ENCODE results near the gene MISP. TPM values are rescaled to one million over a fixed set of nuclear protein-coding genes. Genes with fewer than 3 reads are reported as not detected.

Gene MISP
- total and polyA plus RNA-seq, 2 experiments from 2014 or later = 0.27 to 0.28 TPM

MicroRNAs within 50 kb of the gene (microRNA counts, 767-probe panel; counts per million panel counts)
- not detected for microRNA hsa-miR-3187-3p

Small RNA genes within 50 kb of the gene (microRNA-seq; reads per million reads assigned to microRNA genes)
- gene MIR3187 (8.6 reads per million, percentile 31 among the genes with 10 or more reads in this experiment), gene MIR4745 (7.1 reads per million, percentile 26 among the genes with 10 or more reads in this experiment)

Small RNA genes within 50 kb of the gene (small RNA-seq; reads per million reads assigned to genes)
- not detected for gene MIR3187 (ENCODE audit: low replicate concordance)

Other genes with a start within 250 kb of the MISP start
- 29.0 and 38.4 TPM in 2 replicates for gene TPGS1, start 243.6 kb upstream of the MISP start, total RNA-seq (2014; rRNA removed; shearing (Covaris generic))
- gene TPGS1, start 243.6 kb upstream of the MISP start, polyA plus RNA-seq (2016; fragmentation: Nextera tagmentation; extraction: Ambion mirVana) = 11.9 and 14.9 TPM in 2 replicates
- gene CDC34, start 219.4 kb upstream of the MISP start, total RNA-seq (2014; rRNA removed; shearing (Covaris generic)) = 146 and 148 TPM in 2 replicates
- 114 and 118 TPM in 2 replicates for gene CDC34, start 219.4 kb upstream of the MISP start, polyA plus RNA-seq (2016; fragmentation: Nextera tagmentation; extraction: Ambion mirVana)
- not detected in 2 replicates for gene GZMM, start 207.1 kb upstream of the MISP start, total RNA-seq (2014; rRNA removed; shearing (Covaris generic))
- 0.29 TPM in 1 of 2 replicates, not detected in the other for gene GZMM, start 207.1 kb upstream of the MISP start, polyA plus RNA-seq (2016; fragmentation: Nextera tagmentation; extraction: Ambion mirVana)
- gene BSG, start 178.5 kb upstream of the MISP start, total RNA-seq (2014; rRNA removed; shearing (Covaris generic)) = 891 and 973 TPM in 2 replicates
- gene BSG, start 178.5 kb upstream of the MISP start, polyA plus RNA-seq (2016; fragmentation: Nextera tagmentation; extraction: Ambion mirVana) = 957 and 960 TPM in 2 replicates
- 2.9 and 3.7 TPM in 2 replicates for gene HCN2, start 161.2 kb upstream of the MISP start, total RNA-seq (2014; rRNA removed; shearing (Covaris generic))
- gene HCN2, start 161.2 kb upstream of the MISP start, polyA plus RNA-seq (2016; fragmentation: Nextera tagmentation; extraction: Ambion mirVana) = 0.06 and 0.14 TPM in 2 replicates
- 120 and 148 TPM in 2 replicates for gene POLRMT, start 117.6 kb upstream of the MISP start, total RNA-seq (2014; rRNA removed; shearing (Covaris generic))
- 98.0 and 125 TPM in 2 replicates for gene POLRMT, start 117.6 kb upstream of the MISP start, polyA plus RNA-seq (2016; fragmentation: Nextera tagmentation; extraction: Ambion mirVana)
- 0.31 and 2.8 TPM in 2 replicates for gene FGF22, start 111.2 kb upstream of the MISP start, total RNA-seq (2014; rRNA removed; shearing (Covaris generic))
- 1.0 and 1.1 TPM in 2 replicates for gene FGF22, start 111.2 kb upstream of the MISP start, polyA plus RNA-seq (2016; fragmentation: Nextera tagmentation; extraction: Ambion mirVana)
- 80.5 and 112 TPM in 2 replicates for gene RNF126, start 87.9 kb upstream of the MISP start, total RNA-seq (2014; rRNA removed; shearing (Covaris generic))
- 91.7 and 95.7 TPM in 2 replicates for gene RNF126, start 87.9 kb upstream of the MISP start, polyA plus RNA-seq (2016; fragmentation: Nextera tagmentation; extraction: Ambion mirVana)
- gene FSTL3, start 74.7 kb upstream of the MISP start, total RNA-seq (2014; rRNA removed; shearing (Covaris generic)) = 10.1 and 12.5 TPM in 2 replicates
- 2.9 and 3.1 TPM in 2 replicates for gene FSTL3, start 74.7 kb upstream of the MISP start, polyA plus RNA-seq (2016; fragmentation: Nextera tagmentation; extraction: Ambion mirVana)
- gene PRSS57, start 55.7 kb upstream of the MISP start, total RNA-seq (2014; rRNA removed; shearing (Covaris generic)) = not detected in 2 replicates
- gene PRSS57, start 55.7 kb upstream of the MISP start, polyA plus RNA-seq (2016; fragmentation: Nextera tagmentation; extraction: Ambion mirVana) = 0.21 and 0.34 TPM in 2 replicates
- gene PALM, start 42.2 kb upstream of the MISP start, total RNA-seq (2014; rRNA removed; shearing (Covaris generic)) = 21.7 and 26.1 TPM in 2 replicates
- 3.8 and 4.8 TPM in 2 replicates for gene PALM, start 42.2 kb upstream of the MISP start, polyA plus RNA-seq (2016; fragmentation: Nextera tagmentation; extraction: Ambion mirVana)
- 539 and 552 TPM in 2 replicates for gene PTBP1, start 46.3 kb downstream of the MISP start, total RNA-seq (2014; rRNA removed; shearing (Covaris generic))
- 632 and 705 TPM in 2 replicates for gene PTBP1, start 46.3 kb downstream of the MISP start, polyA plus RNA-seq (2016; fragmentation: Nextera tagmentation; extraction: Ambion mirVana)
- gene PLPPR3, start 70.8 kb downstream of the MISP start, total RNA-seq (2014; rRNA removed; shearing (Covaris generic)) = 74.7 and 81.1 TPM in 2 replicates
- gene PLPPR3, start 70.8 kb downstream of the MISP start, polyA plus RNA-seq (2016; fragmentation: Nextera tagmentation; extraction: Ambion mirVana) = 13.6 and 14.8 TPM in 2 replicates
- gene AZU1, start 76.7 kb downstream of the MISP start, total RNA-seq (2014; rRNA removed; shearing (Covaris generic)) = 0.50 and 1.4 TPM in 2 replicates
- 0.30 and 0.78 TPM in 2 replicates for gene AZU1, start 76.7 kb downstream of the MISP start, polyA plus RNA-seq (2016; fragmentation: Nextera tagmentation; extraction: Ambion mirVana)
- 0.21 and 2.4 TPM in 2 replicates for gene PRTN3, start 89.9 kb downstream of the MISP start, total RNA-seq (2014; rRNA removed; shearing (Covaris generic))
- gene PRTN3, start 89.9 kb downstream of the MISP start, polyA plus RNA-seq (2016; fragmentation: Nextera tagmentation; extraction: Ambion mirVana) = 0.68 and 0.87 TPM in 2 replicates
- not detected in 2 replicates for gene ELANE, start 101.2 kb downstream of the MISP start, total RNA-seq (2014; rRNA removed; shearing (Covaris generic))
- not detected in 2 replicates for gene ELANE, start 101.2 kb downstream of the MISP start, polyA plus RNA-seq (2016; fragmentation: Nextera tagmentation; extraction: Ambion mirVana)
- 0.90 and 3.5 TPM in 2 replicates for gene CFD, start 108.6 kb downstream of the MISP start, total RNA-seq (2014; rRNA removed; shearing (Covaris generic))
- gene CFD, start 108.6 kb downstream of the MISP start, polyA plus RNA-seq (2016; fragmentation: Nextera tagmentation; extraction: Ambion mirVana) = 3.4 and 4.7 TPM in 2 replicates
- gene MED16, start 142.1 kb downstream of the MISP start, total RNA-seq (2014; rRNA removed; shearing (Covaris generic)) = 62.3 and 73.6 TPM in 2 replicates
- gene MED16, start 142.1 kb downstream of the MISP start, polyA plus RNA-seq (2016; fragmentation: Nextera tagmentation; extraction: Ambion mirVana) = 52.7 and 58.7 TPM in 2 replicates
- gene RNU6-9, start 142.4 kb downstream of the MISP start, total RNA-seq (2014; rRNA removed; shearing (Covaris generic)) = not detected in 2 replicates
- not detected in 2 replicates for gene RNU6-9, start 142.4 kb downstream of the MISP start, polyA plus RNA-seq (2016; fragmentation: Nextera tagmentation; extraction: Ambion mirVana)
- gene R3HDM4, start 162.1 kb downstream of the MISP start, total RNA-seq (2014; rRNA removed; shearing (Covaris generic)) = 87.1 and 87.8 TPM in 2 replicates
- gene R3HDM4, start 162.1 kb downstream of the MISP start, polyA plus RNA-seq (2016; fragmentation: Nextera tagmentation; extraction: Ambion mirVana) = 76.5 and 87.4 TPM in 2 replicates
- gene KISS1R, start 166.2 kb downstream of the MISP start, total RNA-seq (2014; rRNA removed; shearing (Covaris generic)) = 2.4 and 4.0 TPM in 2 replicates
- gene KISS1R, start 166.2 kb downstream of the MISP start, polyA plus RNA-seq (2016; fragmentation: Nextera tagmentation; extraction: Ambion mirVana) = 0.78 and 1.0 TPM in 2 replicates
- 48.8 and 51.6 TPM in 2 replicates for gene ARID3A, start 174.9 kb downstream of the MISP start, total RNA-seq (2014; rRNA removed; shearing (Covaris generic))
- 33.6 and 36.6 TPM in 2 replicates for gene ARID3A, start 174.9 kb downstream of the MISP start, polyA plus RNA-seq (2016; fragmentation: Nextera tagmentation; extraction: Ambion mirVana)
- 112 and 157 TPM in 2 replicates for gene WDR18, start 233.2 kb downstream of the MISP start, total RNA-seq (2014; rRNA removed; shearing (Covaris generic))
- 155 and 156 TPM in 2 replicates for gene WDR18, start 233.2 kb downstream of the MISP start, polyA plus RNA-seq (2016; fragmentation: Nextera tagmentation; extraction: Ambion mirVana)
- gene GRIN3B, start 249.3 kb downstream of the MISP start, total RNA-seq (2014; rRNA removed; shearing (Covaris generic)) = 0.23 and 2.8 TPM in 2 replicates
- gene GRIN3B, start 249.3 kb downstream of the MISP start, polyA plus RNA-seq (2016; fragmentation: Nextera tagmentation; extraction: Ambion mirVana) = 0.11 and 0.28 TPM in 2 replicates